Kidney (tissue), 14 donors: Measurements from ENCODE around the gene DBNL. TPM values are rescaled to one million over a fixed set of nuclear protein-coding genes. Genes with fewer than 3 reads are reported as not detected.
A peak's percentile ranks its signal among the peaks of the same experiment; 100 is the strongest.

Experiments used
- DNase-seq, 5 donors: peaks; one replicate each; pipeline ENCODE4 v3.0.0-alpha.2; 2013 to 2020
- FAIRE-seq: peaks from 2 replicates; lab custom pipeline; 2012; peaks lifted over from hg19 to GRCh38; lab: Jason Lieb, UNC
- H3K27ac ChIP-seq, 2 donors: one replicate each; pipeline ENCODE4 v1.7.0; 2013; ENCODE audit warnings: low read depth in 2 of 2, low read length in 2 of 2, inconsistent platforms in 1 of 2
- H3K27me3 ChIP-seq: one replicate; pipeline ENCODE4 v1.7.1; 2013; ENCODE audit warnings: low read length, inconsistent platforms; ENCODE audit not compliant: control insufficient read depth, insufficient read depth
- H3K36me3 ChIP-seq, 3 donors: one replicate each; pipeline versions ENCODE4 v1.7.0 to v1.7.1; 2013; ENCODE audit warnings: low read length in 3 of 3, control low read depth in 1 of 3, inconsistent platforms in 1 of 3; ENCODE audit not compliant: insufficient read depth in 3 of 3, control insufficient read depth in 2 of 3
- H3K4me1 ChIP-seq, 3 donors: one replicate each; pipeline versions ENCODE4 v1.7.0 to v1.7.1; 2013; ENCODE audit warnings: low read length in 3 of 3, inconsistent platforms in 1 of 3, low read depth in 1 of 3; ENCODE audit not compliant: control insufficient read depth in 2 of 3, insufficient read depth in 2 of 3
- H3K4me3 ChIP-seq, 3 donors: one replicate each; pipeline versions ENCODE4 v1.7.0 to v1.8.1; 2013; ENCODE audit warnings: low read length in 3 of 3, control low read depth in 1 of 3, inconsistent platforms in 1 of 3
- H3K9ac ChIP-seq, 3 donors: one replicate each; pipeline versions ENCODE4 v1.7.0 to v1.7.1; 2013; ENCODE audit warnings: low read length in 3 of 3, control low read depth in 1 of 3, inconsistent platforms in 1 of 3
- H3K9me3 ChIP-seq, 3 donors: one replicate each; pipeline versions ENCODE4 v1.7.0 to v1.7.1; 2013; ENCODE audit warnings: low read length in 3 of 3, control low read depth in 1 of 3, inconsistent platforms in 1 of 3; ENCODE audit not compliant: control insufficient read depth in 2 of 3, insufficient read depth in 1 of 3
- CTCF ChIP-seq: IDR thresholded peaks from 3 replicates; pipeline ENCODE4 v1.5.1; 2012; ENCODE audit warnings: mild to moderate bottlenecking, moderate library complexity, borderline replicate concordance; ENCODE audit not compliant: insufficient read depth; ENCODE audit errors: extremely low read depth
- intact Hi-C: fragments of 100-400 bp; cut with DNase I; formaldehyde crosslinking; loops from one replicate; pipeline ENCODE4 v1.11.1; 2022
- polyA plus RNA-seq: library from polyadenylated mRNA; stranded (reverse); fragments of 350-450 nt; fragmentation: Illumina TruSeq; extraction: RNeasy Lipid Tissue Mini Kit (QIAGEN cat#74804); gene quantifications from one replicate; pipeline ENCODE4 v1.2.3, GENCODE V29; 2014; ENCODE audit warnings: low read depth, low replicate concordance; ENCODE audit not compliant: insufficient read depth
- total RNA-seq: library from RNA; stranded (reverse); fragmentation: NEBNext Ultra II Directional; extraction: Animal tissue kit (Norgen Biotek cat#: 25700); gene quantifications from one replicate; pipeline ENCODE4 v1.2.1, GENCODE V29; 2021
- donor health status: control.
- donor health status: control.
- donor health status: control.
- donor health status: control.
- donor health status: control.
- donor health status: DM: yes; HTN: yes; CAD: no.
- donor health status: Normal renal cell carcinoma (clear cell type).

The DBNL gene
- total and polyA plus RNA-seq, 2 donors from 2014 or later, result 85.9 to 103 TPM

- Histone ChIP-seq H3K36me3 (peaks cover under 1 to 42% (median 37%) of the 10 kb centered on the region in 3 donors), H3K9me3 (no peaks in the 10 kb centered on the region), H3K4me1 (peaks cover 0 to 21% (median 5%) of the 10 kb centered on the region in 3 donors), H3K9ac (no peak overlapping the region), H3K4me3 (no peak overlapping the region), H3K27me3 (no peaks in the 10 kb centered on the region), H3K27ac (no peak overlapping the region)
- no peak for TF ChIP-seq CTCF
- intact Hi-C loops, result no loop called here
- DNase-seq (peak in 2 of 5 donors; percentile 28 to 56), FAIRE-seq (no peak)
Measured at GRCh38 chr7:44060948-44061644, 16.6 kb downstream of the DBNL start.

- Histone ChIP-seq H3K36me3 (peaks cover 0 to 35% (median 31%) of the 10 kb centered on the region in 3 donors), H3K4me3 (no peak overlapping the region), H3K9ac (no peak overlapping the region), H3K9me3 (no peaks in the 10 kb centered on the region), H3K27ac (no peak overlapping the region), H3K4me1 (peaks cover 0 to 21% (median 5%) of the 10 kb centered on the region in 3 donors), H3K27me3 (no peaks in the 10 kb centered on the region)
- FAIRE-seq, result no peak
- intact Hi-C loops, result no loop called here
- TF ChIP-seq CTCF, result no peak
- DNase-seq, result peak in 1 of 5 donors; percentile 8
Measured at GRCh38 chr7:44061645-44062179, 17.2 kb downstream of the DBNL start.

- no peak overlapping the region for H3K4me3 ChIP-seq
- H3K27me3 ChIP-seq, result no peaks in the 10 kb centered on the region
- H3K36me3 ChIP-seq, result peaks cover 0 to 29% (median 25%) of the 10 kb centered on the region in 3 donors
- H3K4me1 ChIP-seq, result peaks cover 0 to 21% (median 5%) of the 10 kb centered on the region in 3 donors
- peak overlapping the region in 1 of 2 donors; percentile 45 for H3K27ac ChIP-seq
- no peaks in the 10 kb centered on the region for H3K9me3 ChIP-seq
- no peak for TF ChIP-seq CTCF
- DNase-seq (peak in 2 of 5 donors; percentile 42 to 81), FAIRE-seq (no peak)
- intact Hi-C loops, result no loop called here
- H3K9ac ChIP-seq, result no peak overlapping the region
Measured at GRCh38 chr7:44062180-44062902, 17.8 kb downstream of the DBNL start.
